Measurements from ENCODE around the gene PLB1. TPM values are rescaled to one million over a fixed set of nuclear protein-coding genes. Genes with fewer than 3 reads are reported as not detected.

Gene PLB1
- polyA plus RNA-seq, 1 donor: 1.2 TPM

- no peak for DNase-seq
Observed at GRCh38 chr2:28497206-28497605, 1.3 kb downstream of the PLB1 start.

GRCh38 chr2:28499282-28499681, 3.4 kb downstream of the PLB1 start:
- no peak for DNase-seq

GRCh38 chr2:28505361-28505760, 9.5 kb downstream of the PLB1 start:
- DNase-seq: no peak

DNA sequence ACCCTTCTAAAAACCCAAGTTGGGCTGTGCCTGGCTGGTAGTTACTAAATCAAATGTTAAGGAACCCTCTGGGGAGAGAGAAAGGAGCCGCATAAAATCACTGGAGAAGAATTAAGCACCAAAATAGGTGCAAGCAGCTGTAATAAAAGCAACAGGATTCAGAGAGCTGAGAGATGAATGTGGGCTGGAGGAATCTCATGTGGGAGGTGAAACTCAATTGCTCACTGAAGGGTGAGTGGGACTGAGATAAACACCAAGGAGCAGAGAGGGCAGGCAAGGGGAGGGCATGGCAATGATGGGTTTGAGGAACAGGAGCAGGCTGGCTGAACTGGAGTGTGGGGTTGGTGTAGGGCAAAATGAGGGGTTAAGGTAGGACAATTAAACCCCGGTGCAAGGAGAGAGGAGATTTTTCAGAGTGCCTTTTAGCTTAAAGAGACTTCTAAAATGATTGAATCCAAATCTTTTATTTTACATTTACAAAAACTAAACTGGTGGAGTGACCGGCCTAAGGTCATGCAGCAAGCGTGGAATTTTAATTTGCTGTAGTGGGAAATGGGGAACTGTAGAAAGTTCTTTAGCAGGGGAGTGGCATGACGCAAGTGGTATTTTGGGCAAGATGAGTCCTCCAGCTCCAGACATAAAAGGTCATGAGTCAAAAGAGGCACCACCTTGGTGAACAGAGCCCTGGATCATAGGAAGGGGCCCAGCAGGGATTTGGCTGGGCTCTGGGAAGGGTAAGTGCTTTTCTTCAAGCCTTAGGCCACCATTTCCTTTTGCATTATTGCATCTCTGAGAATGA, 10.5 kb downstream of the PLB1 start:
- no peak for DNase-seq

- peak; percentile 30 for DNase-seq
Observed at GRCh38 chr2:28507796-28508764, 12.2 kb downstream of the PLB1 start.

DNA sequence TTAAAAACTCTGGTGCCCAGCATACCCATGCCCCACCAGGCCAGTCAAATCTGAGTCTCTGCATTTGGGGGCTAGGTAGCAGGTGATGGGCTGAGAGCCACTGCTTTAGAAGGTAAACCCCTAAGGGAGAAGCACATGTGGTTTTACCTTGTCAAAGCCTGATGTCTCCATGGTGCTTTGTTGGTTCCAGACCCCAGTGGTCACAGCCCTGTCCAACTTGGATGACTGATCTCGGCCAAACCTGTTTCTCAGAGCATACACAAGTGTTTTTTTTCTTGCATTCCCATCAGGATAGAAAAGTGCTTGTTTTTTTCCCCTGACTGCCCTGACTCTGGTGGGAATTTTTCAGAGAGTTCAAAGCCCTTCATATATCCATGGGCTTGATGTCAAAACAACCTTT, 13.5 kb downstream of the PLB1 start:
- no peak for DNase-seq

GRCh38 chr2:28510184-28510583, 14.3 kb downstream of the PLB1 start:
- DNase-seq: no peak

- no peak for DNase-seq
Observed at GRCh38 chr2:28511871-28512606, 16.2 kb downstream of the PLB1 start.

GRCh38 chr2:28512607-28512965, 16.7 kb downstream of the PLB1 start:
- DNase-seq: no peak

GRCh38 chr2:28513097-28513496, 17.2 kb downstream of the PLB1 start:
- no peak for DNase-seq

DNA sequence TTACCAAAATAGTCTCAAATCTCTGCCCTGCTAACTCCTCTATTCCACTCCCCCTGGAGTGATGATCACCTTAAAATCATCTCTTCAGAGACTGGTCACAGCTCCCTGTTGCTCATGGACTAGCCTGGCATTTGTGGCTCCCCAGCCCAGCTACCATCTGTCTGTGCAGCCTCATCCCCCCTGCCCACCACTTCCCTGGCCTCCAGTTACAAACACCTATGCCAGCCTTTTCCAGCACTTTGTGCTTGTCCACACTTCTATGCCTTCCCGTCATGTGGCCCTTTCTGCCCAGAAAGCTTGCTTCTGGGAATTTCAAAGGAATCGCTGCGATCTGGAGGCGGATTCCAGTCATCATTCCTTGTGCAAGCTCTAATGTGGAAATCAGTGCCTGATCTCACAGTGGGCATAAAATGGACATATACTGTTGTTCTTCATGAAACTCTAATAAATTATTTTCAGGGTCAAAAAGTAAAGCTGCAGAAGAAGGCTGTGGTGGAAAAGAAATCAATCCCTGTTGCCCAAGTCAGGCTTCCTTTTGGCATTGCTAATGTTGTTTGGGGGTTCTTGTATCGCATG, 19.4 kb downstream of the PLB1 start:
- no peak for DNase-seq

- DNase-seq: no peak
Observed at GRCh38 chr2:28516430-28516829, 20.6 kb downstream of the PLB1 start.

DNA sequence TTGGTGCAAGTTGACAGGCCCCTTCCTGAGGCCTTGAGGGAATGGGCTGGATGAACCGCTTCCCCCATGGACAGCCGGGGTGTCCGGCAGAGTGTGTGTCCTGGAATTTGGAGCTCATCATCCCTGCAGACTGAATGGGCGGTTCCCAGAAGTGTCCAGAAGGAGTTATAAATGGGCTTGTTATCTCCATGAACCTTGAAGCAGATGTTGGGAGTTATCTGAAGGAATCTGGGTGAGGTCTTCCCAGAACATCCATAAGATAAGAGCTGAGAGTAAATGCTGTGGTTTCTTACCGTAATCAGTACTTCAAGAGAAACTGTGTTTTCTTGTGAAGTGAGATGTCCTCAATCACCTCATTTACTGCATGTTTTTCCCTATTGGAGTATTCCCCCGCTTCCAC, 21.1 kb downstream of the PLB1 start:
- no peak for DNase-seq

DNA sequence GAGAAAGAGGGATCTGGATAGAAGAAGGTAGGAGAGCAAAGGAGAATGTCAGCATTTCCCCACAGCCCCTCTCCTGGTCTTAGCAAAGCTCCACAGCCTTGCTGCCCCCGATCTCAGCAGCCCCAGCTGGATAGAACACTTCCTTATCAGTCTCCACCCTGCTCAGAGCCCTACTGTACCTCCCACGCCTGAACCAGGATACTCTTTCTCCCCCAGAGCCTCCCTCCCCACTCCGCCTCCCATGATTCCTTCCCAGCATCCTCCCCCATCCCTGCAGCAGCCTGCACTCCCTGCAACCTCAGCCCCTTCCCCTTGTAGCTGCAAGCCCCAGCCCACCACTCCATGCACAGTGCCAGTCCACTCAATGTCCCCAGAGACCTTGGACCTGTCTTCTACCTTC, 25.8 kb downstream of the PLB1 start:
- DNase-seq: peak; percentile 46

DNA sequence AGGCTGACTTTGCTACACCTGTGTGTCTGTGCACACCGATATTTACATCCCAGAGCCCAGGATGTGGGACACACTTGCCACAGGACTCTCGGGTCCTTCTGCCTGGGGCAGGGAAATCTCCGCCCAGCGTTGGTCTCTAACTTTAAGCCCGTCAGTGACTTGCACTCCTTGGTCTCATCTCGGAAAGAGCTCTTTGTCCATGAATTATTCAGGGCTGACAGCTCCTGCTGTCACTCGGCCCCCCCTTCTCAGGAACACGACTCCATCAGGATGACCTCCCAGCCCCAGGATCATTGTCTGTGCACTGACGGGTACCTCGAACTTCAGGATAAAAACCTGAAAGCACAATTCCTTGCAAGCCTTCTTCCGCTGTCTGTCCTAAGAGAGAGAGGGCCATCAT, 26.6 kb downstream of the PLB1 start:
- no peak for DNase-seq

DNA sequence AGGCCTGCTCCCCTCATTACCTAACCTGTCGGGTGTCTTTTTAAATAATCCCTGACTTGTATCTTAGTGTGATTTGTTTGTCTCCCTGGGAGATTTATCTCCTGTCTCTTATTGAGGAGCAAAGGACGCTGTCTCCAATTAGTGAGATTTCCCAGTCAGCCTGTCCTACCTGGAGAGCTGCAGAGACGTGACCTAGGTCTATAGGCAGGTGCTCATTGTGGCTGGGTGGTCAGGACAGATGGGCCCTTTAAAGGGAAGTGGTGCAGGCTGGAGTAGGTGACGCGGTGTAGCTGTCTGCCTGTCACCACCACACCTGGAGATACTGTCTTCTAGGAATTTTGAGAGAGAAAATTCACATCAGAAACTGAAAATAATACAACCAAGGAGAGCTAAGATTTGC, 28.0 kb downstream of the PLB1 start:
- no peak for DNase-seq

DNA sequence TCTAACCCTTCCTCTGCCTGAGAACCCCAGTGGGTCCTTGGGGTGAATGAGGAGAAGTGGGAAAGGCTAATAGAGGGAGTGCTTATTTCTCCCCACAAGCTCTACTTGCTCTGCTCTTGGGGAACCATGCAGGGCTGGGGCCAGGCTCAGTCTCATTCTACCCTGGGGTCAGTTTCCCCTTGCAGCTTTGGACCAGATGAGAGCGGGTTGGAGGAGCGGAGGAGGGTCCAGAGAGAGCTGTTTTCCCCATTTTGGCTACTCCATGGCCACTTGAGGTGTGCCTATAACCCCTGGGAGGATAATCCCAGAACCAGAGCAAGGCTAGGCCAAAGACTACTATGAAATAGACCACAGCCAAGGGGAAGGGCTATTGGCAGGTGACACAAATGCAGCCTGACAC, 29.6 kb downstream of the PLB1 start:
- no peak for DNase-seq

DNA sequence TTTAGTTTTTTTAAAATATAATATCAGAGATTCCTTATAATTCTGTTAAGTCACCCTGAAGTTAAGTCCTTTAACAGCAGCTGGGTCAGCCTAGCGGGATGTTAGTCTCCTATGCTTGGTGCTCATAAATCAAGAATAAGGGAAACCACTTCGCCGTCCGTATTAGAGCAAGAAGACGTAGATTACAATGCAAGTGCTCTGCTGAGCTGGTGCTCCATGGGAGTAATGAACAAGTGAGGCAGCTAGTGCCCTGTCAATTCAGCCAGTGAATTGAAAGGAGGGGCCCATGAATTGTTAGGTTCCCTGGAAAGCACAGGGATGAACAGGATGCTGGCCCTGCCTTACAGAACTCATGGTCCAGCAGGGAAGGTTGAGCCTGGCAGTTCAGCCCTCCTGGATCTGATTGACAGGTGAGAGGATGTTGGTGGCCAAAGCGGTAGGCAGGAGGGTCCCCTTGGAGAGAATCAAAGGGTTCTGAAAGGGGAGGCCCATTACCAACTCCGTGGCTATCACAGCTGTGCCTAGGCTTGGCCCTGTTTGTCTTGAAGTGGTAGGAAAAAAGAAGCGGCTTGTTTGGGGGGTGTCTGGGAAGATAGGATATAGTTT, 30.8 kb downstream of the PLB1 start:
- DNase-seq: no peak

GRCh38 chr2:28527196-28527595, 31.3 kb downstream of the PLB1 start:
- no peak for DNase-seq

DNA sequence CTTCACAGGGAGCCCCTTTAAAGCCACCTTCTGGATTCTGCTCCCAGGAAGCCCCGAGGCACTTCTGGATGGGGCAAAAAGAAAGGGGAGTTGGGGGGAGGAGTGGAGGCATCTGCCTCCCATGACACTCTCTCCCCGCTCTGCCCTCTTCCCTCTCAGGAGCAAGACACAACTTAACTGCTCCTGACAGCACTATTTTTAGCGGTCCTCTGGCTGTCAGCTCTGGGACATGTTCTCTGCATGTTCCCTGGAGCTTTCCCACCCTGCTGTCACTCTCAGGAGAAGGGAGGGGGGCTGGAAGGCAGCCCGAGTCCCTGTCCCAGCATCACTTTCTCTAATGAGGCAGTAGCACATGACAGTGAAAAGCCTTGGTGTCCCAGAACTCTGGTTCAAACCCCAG, 32.3 kb downstream of the PLB1 start:
- DNase-seq: no peak

DNA sequence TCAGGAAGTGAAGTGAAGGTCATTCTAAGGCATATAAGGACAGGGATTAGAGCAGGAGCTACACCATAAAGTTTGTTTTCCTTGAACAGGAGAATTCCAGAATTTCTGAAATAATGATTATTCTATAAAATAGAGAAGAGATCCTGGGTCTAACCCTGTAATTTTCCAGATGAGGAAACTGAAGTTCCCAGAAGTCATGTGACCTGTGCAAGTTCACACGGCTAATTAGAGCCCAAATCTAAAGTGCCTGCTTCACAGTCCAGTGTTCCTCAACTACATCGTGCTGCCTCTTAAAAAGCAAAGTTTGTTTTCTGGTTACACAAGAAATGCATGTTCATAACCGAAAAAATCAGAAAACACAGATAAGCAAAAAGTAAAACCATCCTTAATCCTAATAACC, 34.9 kb downstream of the PLB1 start:
- DNase-seq: no peak

DNA sequence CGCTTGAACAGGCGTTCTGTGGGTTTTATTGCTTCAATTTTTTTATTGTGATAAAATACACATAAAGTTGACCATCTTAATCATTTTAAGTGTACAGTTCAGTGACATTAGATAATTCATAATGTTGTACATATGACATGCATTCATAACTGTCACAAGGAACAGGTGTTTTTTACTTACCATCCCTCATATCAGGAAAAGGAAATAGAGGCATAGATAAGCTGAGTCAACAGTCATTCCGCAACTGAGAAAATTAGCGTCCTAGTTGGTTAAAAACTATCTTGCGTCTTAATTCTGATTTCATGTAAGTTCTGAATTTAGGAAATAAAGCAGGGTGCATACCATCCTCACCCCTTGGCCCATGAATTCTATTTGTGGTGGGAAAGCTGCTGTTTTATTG, 36.5 kb downstream of the PLB1 start:
- no peak for DNase-seq
